ENCODE data around the gene ZC3H12D.

DNA sequence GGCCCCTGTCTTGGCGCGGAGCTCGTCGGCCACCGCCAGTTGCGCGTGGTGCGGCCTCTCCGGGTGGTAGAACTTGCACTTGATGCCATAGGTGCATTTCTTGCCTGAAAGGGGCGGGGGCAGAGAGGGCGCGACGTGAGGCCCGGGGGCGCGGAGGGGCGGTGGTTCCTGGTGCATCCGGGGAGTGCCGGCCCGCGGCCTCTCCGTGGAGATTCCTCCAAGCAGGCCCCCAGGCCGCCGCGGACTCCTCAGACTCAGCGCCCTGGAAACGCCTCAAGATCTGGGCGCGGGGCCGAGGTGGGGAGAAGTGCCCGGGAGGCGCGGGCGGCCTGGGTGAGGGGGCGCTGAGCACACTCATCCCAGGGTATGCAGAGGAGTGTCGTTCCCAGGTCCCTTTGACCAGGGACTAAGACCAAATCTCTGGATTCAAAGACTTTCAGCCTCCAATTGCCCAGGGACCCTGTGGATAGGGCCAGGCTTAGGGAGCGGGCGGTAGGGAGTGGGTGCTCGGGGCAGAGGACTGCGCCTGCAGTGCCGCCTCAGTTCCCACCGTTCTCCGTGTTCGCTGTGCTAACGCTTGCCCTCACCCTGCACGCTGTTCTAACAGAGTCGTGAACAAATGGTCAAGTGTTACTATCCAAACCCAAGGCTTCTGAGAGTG, 33.3 kb downstream of the ZC3H12D start:
- TF ChIP-seq ZNF121 (tag by site-specific recombination; IDR thresholded peaks at IDR 0.05): no peak
- TF ChIP-seq, protein P1, sequence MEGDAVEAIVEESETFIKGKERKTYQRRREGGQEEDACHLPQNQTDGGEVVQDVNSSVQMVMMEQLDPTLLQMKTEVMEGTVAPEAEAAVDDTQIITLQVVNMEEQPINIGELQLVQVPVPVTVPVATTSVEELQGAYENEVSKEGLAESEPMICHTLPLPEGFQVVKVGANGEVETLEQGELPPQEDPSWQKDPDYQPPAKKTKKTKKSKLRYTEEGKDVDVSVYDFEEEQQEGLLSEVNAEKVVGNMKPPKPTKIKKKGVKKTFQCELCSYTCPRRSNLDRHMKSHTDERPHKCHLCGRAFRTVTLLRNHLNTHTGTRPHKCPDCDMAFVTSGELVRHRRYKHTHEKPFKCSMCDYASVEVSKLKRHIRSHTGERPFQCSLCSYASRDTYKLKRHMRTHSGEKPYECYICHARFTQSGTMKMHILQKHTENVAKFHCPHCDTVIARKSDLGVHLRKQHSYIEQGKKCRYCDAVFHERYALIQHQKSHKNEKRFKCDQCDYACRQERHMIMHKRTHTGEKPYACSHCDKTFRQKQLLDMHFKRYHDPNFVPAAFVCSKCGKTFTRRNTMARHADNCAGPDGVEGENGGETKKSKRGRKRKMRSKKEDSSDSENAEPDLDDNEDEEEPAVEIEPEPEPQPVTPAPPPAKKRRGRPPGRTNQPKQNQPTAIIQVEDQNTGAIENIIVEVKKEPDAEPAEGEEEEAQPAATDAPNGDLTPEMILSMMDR (tag by site-specific recombination; IDR thresholded peaks at IDR 0.05): no peak
- TF ChIP-seq ZNF549 (tag by site-specific recombination; IDR thresholded peaks at IDR 0.05): no peak
- TF ChIP-seq, protein P2, sequence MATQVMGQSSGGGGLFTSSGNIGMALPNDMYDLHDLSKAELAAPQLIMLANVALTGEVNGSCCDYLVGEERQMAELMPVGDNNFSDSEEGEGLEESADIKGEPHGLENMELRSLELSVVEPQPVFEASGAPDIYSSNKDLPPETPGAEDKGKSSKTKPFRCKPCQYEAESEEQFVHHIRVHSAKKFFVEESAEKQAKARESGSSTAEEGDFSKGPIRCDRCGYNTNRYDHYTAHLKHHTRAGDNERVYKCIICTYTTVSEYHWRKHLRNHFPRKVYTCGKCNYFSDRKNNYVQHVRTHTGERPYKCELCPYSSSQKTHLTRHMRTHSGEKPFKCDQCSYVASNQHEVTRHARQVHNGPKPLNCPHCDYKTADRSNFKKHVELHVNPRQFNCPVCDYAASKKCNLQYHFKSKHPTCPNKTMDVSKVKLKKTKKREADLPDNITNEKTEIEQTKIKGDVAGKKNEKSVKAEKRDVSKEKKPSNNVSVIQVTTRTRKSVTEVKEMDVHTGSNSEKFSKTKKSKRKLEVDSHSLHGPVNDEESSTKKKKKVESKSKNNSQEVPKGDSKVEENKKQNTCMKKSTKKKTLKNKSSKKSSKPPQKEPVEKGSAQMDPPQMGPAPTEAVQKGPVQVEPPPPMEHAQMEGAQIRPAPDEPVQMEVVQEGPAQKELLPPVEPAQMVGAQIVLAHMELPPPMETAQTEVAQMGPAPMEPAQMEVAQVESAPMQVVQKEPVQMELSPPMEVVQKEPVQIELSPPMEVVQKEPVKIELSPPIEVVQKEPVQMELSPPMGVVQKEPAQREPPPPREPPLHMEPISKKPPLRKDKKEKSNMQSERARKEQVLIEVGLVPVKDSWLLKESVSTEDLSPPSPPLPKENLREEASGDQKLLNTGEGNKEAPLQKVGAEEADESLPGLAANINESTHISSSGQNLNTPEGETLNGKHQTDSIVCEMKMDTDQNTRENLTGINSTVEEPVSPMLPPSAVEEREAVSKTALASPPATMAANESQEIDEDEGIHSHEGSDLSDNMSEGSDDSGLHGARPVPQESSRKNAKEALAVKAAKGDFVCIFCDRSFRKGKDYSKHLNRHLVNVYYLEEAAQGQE (tag by site-specific recombination; IDR thresholded peaks at IDR 0.05): no peak
- no peak for TF ChIP-seq ZNF416 (tag by site-specific recombination; IDR thresholded peaks at IDR 0.05)
- no peak for TF ChIP-seq ZXDB (tag by site-specific recombination; IDR thresholded peaks at IDR 0.05)
- no peak for TF ChIP-seq ZNF302 (tag by site-specific recombination; IDR thresholded peaks at IDR 0.05; ENCODE audit: low read depth)
- TF ChIP-seq ZNF600 (tag by site-specific recombination; IDR thresholded peaks at IDR 0.05): no peak
- TF ChIP-seq ZBTB17 (tag by site-specific recombination; IDR thresholded peaks at IDR 0.05): no peak
- TF ChIP-seq, protein P3, sequence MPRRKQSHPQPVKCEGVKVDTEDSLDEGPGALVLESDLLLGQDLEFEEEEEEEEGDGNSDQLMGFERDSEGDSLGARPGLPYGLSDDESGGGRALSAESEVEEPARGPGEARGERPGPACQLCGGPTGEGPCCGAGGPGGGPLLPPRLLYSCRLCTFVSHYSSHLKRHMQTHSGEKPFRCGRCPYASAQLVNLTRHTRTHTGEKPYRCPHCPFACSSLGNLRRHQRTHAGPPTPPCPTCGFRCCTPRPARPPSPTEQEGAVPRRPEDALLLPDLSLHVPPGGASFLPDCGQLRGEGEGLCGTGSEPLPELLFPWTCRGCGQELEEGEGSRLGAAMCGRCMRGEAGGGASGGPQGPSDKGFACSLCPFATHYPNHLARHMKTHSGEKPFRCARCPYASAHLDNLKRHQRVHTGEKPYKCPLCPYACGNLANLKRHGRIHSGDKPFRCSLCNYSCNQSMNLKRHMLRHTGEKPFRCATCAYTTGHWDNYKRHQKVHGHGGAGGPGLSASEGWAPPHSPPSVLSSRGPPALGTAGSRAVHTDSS (tag by site-specific recombination; IDR thresholded peaks at IDR 0.05): no peak
- no peak for TF ChIP-seq ZFP37 (tag by site-specific recombination; IDR thresholded peaks at IDR 0.05)
- no peak for TF ChIP-seq ZNF350 (tag by site-specific recombination; IDR thresholded peaks at IDR 0.05)
- TF ChIP-seq, protein P4, sequence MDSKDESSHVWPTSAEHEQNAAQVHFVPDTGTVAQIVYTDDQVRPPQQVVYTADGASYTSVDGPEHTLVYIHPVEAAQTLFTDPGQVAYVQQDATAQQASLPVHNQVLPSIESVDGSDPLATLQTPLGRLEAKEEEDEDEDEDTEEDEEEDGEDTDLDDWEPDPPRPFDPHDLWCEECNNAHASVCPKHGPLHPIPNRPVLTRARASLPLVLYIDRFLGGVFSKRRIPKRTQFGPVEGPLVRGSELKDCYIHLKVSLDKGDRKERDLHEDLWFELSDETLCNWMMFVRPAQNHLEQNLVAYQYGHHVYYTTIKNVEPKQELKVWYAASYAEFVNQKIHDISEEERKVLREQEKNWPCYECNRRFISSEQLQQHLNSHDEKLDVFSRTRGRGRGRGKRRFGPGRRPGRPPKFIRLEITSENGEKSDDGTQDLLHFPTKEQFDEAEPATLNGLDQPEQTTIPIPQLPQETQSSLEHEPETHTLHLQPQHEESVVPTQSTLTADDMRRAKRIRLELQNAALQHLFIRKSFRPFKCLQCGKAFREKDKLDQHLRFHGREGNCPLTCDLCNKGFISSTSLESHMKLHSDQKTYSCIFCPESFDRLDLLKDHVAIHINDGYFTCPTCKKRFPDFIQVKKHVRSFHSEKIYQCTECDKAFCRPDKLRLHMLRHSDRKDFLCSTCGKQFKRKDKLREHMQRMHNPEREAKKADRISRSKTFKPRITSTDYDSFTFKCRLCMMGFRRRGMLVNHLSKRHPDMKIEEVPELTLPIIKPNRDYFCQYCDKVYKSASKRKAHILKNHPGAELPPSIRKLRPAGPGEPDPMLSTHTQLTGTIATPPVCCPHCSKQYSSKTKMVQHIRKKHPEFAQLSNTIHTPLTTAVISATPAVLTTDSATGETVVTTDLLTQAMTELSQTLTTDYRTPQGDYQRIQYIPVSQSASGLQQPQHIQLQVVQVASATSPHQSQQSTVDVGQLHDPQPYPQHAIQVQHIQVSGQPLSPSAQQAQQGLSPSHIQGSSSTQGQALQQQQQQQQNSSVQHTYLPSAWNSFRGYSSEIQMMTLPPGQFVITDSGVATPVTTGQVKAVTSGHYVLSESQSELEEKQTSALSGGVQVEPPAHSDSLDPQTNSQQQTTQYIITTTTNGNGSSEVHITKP (tag by site-specific recombination; IDR thresholded peaks at IDR 0.05): no peak

Data from HEK293 (cell line).